ENCODE results near the gene GAL3ST1.
A peak's percentile ranks its signal among the peaks of the same experiment; 100 is the strongest.
"Not testable (repeated sequence)": the region's sequence is repeated elsewhere in the genome, so short reads cannot be mapped to it uniquely, and the experiment has no call there.

The GAL3ST1 gene, protein sequence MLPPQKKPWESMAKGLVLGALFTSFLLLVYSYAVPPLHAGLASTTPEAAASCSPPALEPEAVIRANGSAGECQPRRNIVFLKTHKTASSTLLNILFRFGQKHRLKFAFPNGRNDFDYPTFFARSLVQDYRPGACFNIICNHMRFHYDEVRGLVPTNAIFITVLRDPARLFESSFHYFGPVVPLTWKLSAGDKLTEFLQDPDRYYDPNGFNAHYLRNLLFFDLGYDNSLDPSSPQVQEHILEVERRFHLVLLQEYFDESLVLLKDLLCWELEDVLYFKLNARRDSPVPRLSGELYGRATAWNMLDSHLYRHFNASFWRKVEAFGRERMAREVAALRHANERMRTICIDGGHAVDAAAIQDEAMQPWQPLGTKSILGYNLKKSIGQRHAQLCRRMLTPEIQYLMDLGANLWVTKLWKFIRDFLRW

GRCh38 chr22:30574095-30574981, at the start of gene GAL3ST1:
Gene GAL3ST1, minus strand, starts transcription at chr22:30574665. Its CDS starts 17,273 bp downstream, at chr22:30557392.
- peak; percentile 64 for DNase-seq

DNA sequence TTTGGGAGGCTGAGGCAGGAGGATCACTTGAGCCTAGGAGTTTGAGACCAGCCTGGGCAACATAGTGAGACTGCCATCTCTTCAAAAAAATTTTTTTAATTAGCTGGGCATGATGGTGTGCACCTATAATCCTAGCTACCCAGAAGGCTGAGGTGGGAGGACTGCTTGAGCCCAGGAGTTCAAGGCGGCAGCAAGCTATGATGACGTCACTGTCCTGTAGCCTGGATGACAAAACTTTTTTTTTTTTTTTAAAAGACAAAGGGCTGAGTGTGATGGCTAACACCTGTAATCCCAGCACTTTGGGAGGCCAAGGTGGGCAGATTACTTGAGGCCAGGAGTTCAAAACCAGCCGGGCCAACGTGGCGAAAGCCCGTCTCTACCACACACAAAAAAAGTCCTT, 45.4 kb upstream of the GAL3ST1 start:
- DNase-seq, result not testable (repeated sequence)

DNA sequence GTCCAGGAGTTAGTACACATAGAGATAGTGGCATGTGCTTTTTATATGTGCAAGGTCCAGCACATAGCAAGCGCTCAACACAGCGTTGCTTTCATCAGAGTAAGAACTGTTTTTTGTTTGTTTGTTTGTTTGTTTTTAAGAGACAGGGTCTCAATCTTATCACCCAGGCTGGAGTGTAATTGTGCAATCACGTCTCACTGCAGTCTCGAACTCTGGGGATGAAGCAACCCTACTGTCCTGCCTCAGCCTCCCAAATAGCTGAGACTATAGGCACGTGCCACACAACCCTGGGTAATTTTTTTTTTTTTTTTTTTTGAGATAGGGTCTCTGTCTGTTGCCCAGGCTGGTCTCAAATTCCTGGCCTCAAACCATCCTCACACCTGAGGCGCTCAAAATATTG, 43.4 kb upstream of the GAL3ST1 start:
- DNase-seq, result no peak

GRCh38 chr22:30615543-30615954, 41.1 kb upstream of the GAL3ST1 start:
- no peak for DNase-seq

DNA sequence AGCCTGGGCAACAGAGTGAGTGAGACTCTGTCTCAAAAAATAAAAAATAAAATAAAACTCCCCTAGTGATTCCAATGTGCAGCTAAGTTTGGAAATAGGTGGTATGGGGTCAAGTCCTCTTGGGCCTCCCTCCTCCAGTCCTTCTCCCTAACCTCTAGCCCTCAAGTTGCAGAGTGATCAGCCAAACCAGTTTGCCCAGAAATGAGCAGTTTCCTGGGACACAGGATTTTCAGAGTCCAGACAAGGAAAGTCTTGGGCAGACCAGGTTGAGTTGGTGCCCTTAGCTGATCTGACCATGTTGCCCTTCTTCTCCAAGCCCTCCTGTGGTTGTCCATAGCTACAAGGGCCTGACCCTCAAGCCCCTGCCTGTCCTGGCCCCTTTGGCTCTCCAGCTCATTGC, 40.4 kb upstream of the GAL3ST1 start:
- no peak for DNase-seq

DNA sequence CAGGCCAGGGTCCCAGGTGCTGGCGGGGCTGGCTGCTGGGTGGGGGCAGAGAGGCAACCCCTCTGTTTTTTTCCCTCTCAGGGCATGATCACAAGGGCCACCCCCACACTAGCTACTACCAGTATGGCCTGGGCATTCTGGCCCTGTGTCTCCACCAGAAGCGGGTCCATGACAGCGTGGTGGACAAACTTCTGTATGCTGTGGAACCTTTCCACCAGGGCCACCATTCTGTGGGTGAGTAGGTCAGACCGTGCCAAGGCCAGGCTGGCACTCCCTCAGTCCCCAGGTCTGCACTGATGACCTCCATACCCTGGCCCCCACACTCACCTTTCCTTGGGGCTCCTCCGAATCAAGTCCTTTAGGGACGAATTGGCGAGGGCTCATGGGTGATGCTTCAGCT, 39.8 kb upstream of the GAL3ST1 start:
- no peak for DNase-seq

GRCh38 chr22:30612789-30613188, 38.3 kb upstream of the GAL3ST1 start:
- DNase-seq, result no peak

DNA sequence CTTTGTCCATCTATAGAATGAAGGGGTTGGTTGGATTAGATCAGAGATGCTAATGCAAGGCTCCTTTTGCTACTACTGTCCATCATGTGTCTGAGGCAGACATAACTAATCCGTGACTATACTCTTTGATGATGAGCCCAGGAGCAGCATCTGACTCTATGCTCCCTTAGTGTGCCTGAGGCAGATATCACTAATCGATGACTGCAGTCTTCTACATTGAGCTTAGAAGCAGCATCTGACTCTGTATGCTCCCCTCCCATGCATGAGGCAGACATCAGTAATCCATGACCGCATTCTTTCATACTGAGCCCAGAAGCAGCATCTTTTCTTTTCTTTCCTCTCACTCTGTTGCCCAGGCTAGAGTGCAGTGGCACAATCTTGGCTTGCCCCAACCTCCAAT, 36.7 kb upstream of the GAL3ST1 start:
- no peak for DNase-seq

- no peak for DNase-seq
Measured at GRCh38 chr22:30610299-30610698, 35.8 kb upstream of the GAL3ST1 start.

GRCh38 chr22:30609260-30610185, 35.1 kb upstream of the GAL3ST1 start:
- peak; percentile 65 for DNase-seq

DNA sequence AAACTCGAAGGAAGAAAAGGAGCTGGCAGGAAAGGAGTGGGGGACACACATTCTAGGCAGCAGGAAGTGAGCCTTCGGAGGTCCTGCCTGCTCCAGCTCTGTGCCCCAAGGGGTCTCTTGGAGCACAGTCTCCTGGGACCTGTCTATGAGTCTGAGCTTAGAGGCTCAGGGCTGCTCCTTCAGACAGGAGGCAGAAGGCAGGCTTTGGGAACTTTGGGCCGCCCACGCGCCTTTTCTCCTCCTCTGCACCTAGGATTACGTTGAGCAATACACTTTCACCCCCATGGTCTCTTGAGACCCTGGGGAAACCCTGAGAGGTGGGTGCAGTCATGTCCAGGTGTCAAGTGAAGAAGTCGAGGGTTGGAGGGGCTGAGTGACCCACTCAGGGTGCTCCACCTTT, 33.5 kb upstream of the GAL3ST1 start:
- DNase-seq, result no peak

DNA sequence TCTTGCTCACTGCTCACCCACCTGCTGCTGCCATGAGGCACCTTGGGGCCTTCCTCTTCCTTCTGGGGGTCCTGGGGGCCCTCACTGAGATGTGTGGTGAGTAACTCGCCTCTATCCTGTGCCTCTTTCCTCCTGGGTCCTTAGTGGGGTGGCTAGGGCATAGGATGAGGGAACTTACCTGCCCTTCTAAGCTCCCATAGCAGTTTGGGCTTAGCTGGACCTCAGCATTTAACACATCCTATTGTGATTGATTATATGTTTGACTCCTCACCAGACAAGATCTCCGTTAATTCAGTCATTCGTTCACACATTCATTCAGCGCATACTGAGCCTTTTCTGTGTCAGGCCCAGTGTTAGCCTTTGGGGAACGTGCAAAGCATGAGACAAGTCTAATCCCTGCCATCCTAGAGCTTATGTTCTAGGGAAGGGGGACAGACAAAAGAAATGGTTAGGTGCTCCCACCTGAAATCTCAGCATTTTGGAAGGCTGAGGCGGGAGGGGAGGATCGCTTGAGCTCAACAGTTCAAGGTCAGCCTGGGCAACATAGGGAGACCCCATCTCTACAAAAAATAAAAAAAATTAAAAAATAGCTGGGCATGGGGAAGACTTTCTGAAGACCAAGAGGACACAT, 33.0 kb upstream of the GAL3ST1 start:
- DNase-seq, result no peak

DNA sequence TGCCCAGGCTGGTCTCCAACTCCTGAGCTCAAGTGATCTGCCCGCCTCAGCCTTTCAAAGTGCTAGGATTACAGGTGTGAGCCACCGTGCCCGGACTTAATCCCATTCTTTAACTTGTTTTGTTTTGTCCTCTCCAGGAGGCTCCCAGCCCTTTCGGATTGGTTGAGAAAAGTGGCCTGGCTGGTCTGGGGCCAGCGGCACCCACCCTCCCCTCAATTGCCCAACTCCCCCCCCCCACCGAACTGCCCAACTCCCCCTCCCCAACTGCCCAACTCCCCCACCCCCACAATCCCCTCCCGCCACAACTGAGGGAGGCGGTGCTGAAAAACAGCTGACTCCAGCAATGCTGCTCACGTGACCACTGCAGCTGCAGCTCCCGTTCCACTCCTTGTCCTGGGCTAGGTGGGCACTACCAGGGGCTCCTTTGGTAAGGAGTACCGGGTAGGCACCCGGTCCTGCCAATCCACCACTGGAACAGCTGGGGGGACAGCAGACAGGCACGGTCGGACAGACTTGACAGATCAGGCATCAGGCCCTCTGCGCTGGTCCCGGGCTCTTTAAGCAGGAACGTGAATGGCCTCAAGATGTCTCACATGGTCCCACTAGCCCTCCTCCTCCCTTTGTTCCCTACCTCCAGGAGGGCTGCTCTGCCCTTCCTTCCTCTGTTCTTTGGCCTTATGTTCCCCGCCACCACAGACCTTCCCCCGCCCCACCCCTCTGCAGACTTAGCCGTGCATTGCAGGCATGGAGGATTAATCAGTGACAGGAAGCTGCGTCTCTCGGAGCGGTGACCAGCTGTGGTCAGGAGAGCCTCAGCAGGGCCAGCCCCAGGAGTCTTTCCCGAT, 32.2 kb upstream of the GAL3ST1 start, which contains the start of gene TCN2:
Gene TCN2, plus strand, starts transcription at position 720 of the 845 bp plus-strand sequence. CDS start 158 bp downstream, outside the sequence.
- DNase-seq, result peak; percentile 71

- peak; percentile 28 for DNase-seq
Measured at GRCh38 chr22:30605449-30606110, 31.1 kb upstream of the GAL3ST1 start.

- DNase-seq, result no peak
Measured at GRCh38 chr22:30604723-30605122, 30.3 kb upstream of the GAL3ST1 start.

DNA sequence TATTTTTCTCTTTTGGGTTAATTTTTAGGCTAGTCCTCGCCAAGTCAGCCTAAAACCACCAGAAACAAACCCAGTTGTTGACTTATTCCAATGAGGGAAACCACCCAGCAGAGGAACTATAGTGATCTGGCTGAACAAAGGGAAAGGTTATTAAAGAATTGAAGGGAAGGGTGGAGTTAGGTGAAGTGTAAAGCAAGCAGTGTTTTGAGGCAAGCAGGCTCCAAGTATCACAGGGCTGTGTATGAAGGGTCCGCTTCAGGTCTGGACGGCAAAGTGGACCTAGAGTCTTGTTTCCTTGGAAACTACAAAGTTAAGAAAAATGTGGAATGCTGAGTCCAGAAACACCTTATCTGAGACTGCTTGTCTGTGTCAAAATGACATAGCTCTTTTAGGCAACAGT, 29.3 kb upstream of the GAL3ST1 start:
- no peak for DNase-seq

GRCh38 chr22:30602049-30602448, 27.6 kb upstream of the GAL3ST1 start:
- DNase-seq, result peak; percentile 30

GRCh38 chr22:30601464-30601863, 27.0 kb upstream of the GAL3ST1 start:
- no peak for DNase-seq

DNA sequence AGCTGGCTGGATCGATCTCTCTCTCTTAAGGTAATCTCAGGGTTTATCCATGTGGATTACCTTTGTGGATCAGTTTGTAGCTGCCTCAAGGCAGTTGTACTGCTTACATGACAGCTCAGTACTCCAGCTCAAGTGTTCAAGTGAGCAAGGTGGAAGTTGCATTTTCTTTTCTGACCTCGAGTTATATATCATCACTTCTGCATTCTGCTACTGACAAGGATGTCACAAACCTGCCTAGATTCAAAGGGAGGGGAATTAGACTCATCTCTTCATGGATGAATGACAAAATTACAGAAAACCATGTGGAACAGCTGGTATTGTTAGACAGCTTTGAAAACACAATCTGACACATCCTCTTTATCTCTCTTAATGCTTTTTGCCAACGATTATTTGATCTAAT, 26.5 kb upstream of the GAL3ST1 start:
- no peak for DNase-seq

DNA sequence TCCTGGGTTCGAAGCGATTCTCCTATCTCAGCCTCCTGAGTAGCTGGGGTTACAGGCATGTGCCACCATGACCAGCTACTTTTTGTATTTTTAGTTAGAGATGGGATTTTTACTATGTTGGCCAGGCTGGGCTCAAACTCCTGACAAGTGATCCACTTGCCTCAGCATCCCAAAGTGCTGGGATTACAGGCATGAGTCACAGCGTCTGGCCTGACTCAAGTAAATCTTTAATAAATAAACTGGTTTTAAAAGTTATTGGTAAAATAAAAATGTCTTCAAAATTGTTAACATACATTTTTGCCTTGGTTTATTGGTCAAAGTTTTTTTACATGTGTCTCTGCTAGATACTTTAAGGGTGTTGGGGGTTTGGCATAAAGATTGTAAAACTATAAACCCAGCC, 24.5 kb upstream of the GAL3ST1 start:
- no peak for DNase-seq

DNA sequence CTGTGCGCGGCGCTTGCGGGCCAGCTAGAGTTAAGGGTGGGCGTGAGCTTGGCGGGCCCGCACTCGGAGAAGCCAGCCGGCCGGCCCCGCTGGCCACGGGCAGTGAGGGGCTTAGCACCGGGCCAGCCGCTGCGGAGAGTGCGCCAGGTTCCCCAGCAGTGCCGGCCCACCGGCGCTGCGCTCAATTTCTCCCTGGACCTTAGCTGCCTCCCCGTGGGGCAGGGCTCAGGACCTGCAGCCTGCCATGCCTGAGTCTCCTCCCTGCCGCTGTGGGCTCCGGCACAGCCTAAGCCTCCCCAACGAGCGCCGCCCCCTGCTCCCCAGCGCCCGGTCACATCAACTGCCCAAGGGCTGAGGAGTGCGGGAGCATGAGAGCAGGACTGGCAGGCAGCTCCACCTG, 22.4 kb upstream of the GAL3ST1 start:
- DNase-seq, result no peak
